Heart right ventricle (tissue), 16 donors: ENCODE measurements around the gene YAP1. TPM values are rescaled to one million over a fixed set of nuclear protein-coding genes. Genes with fewer than 3 reads are reported as not detected.

Experiments used
- ATAC-seq, 8 donors: fragments of 200-7000 bp; cut with Tn5 transposase; one replicate each; pipeline ENCODE4 v1.9.1; 2020; ENCODE audit warnings: mild to moderate bottlenecking in 8 of 8, moderate library complexity in 8 of 8, moderate number of reproducible peaks in 1 of 8
- DNase-seq, 2 donors: peaks; one replicate each; pipeline ENCODE4 v3.0.0-alpha.2; 2020
- H3K27ac ChIP-seq, 10 donors: fragments of 200-600 bp; sonication (generic) in 2 of 10; one replicate each; pipeline versions ENCODE4 v1.5.0 to v1.8.0; 2020 to 2022; ENCODE audit warnings: mild to moderate bottlenecking in 3 of 10
- H3K27me3 ChIP-seq, 7 donors: fragments of 200-600 bp; one replicate each; pipeline ENCODE4 v1.8.0; 2021 to 2022; ENCODE audit warnings: mild to moderate bottlenecking in 2 of 7
- H3K36me3 ChIP-seq, 9 donors: fragments of 200-600 bp; sonication (generic) in 1 of 9; one replicate each; pipeline versions ENCODE4 v1.5.0 to v1.8.0; 2020 to 2022; ENCODE audit warnings: mild to moderate bottlenecking in 2 of 9
- H3K4me1 ChIP-seq, 9 donors: fragments of 200-600 bp; sonication (generic) in 1 of 9; one replicate each; pipeline versions ENCODE4 v1.5.0 to v1.8.0; 2020 to 2022; ENCODE audit warnings: mild to moderate bottlenecking in 4 of 9
- H3K4me3 ChIP-seq, 10 donors: fragments of 200-600 bp; sonication (generic) in 2 of 10; one replicate each; pipeline versions ENCODE4 v1.5.0 to v1.8.0; 2020 to 2022; ENCODE audit warnings: mild to moderate bottlenecking in 7 of 10, moderate library complexity in 2 of 10
- H3K9me3 ChIP-seq, 11 donors: fragments of 200-600 bp in 10 of 11; sonication (generic) in 2 of 11; one replicate each; pipeline versions ENCODE4 v1.5.0 to v1.8.0; 2013 to 2022; ENCODE audit warnings: mild to moderate bottlenecking in 2 of 11, control low read depth in 1 of 11, moderate library complexity in 1 of 11
- WGBS, 2 donors: extraction: QIAGEN DNeasy Blood & Tissue Kit; methylation state at CpG; one replicate each; pipeline ENCODE4 v1.1.7; 2013; ENCODE audit warnings: inconsistent platforms in 1 of 2; 5-methylcytosine and 5-hydroxymethylcytosine counted together
- intact Hi-C, 10 donors: fragments of 100-400 bp; cut with DNase I; formaldehyde crosslinking; loops; one replicate each; pipeline versions ENCODE4 v1.11.1 to v1.14.2; 2022
- long read RNA-seq, 3 donors: library from polyadenylated mRNA; unstranded; transcript quantifications; one replicate each; pipeline ENCODE4 v2.0.0, GENCODE V29; 2020 to 2021
- polyA plus RNA-seq, 2 donors: library from polyadenylated mRNA; stranded (reverse); fragments of 200-250 nt; gene quantifications; one replicate each; pipeline ENCODE4 v1.2.3, GENCODE V29; 2013
- total RNA-seq, 10 donors: library from RNA; stranded (reverse); fragmentation: NEBNext Ultra II Directional in 3 of 10; extraction: Animal tissue kit (Norgen Biotek cat#: 25700) in 3 of 10; gene quantifications; one replicate each; pipeline versions ENCODE4 v1.2.1 to v1.2.4, GENCODE V29; 2021 to 2023
- TF ChIP-seq, protein P1 (sequence below), 9 donors: fragments of 200-600 bp; sonication (generic) in 2 of 9; IDR thresholded peaks; one replicate each; pipeline versions ENCODE4 v1.5.0 to v1.8.0; 2021 to 2022; ENCODE audit warnings: antibody characterized with exemption in 9 of 9, mild to moderate bottlenecking in 5 of 9, moderate library complexity in 1 of 9
- donor health status: Arrhythmogenic right ventricular cardiomyopathy.
- donor health status: ischemic (EF 13 %, LVEDD 7.1; RV severe dilation, severe dysfunction).
- donor health status: healthy with polysubstance abuse.
- donor health status: DM: no; HTN: yes; CAD: no.
- donor health status: DM: no; HTN: no; CAD: no.
- donor health status: ischemic (EF 25% LVEDD 6.9; RV normal size, moderate dysfunction).
- donor health status: ischemic (EF 25% LVEDD 5.7; RV mildly dilated, moderate dysfunction).
- donor health status: healthy.
- donor health status: DM: yes; HTN: yes; CAD: no.
- donor health status: Ischemic cardiomyopathy.
- donor health status: ischemic (EF 35%, LVEDD 5.7; RV mildly dilated, moderate dysfunction).
- donor health status: nonischemic (EF 11% LVEDD 7.7; RV severe dilation, severe dysfunction).
- donor health status: DM: yes; HTN: yes; CAD: no.
- donor health status: PGD.
- donor health status: ischemic (EF 29% LVEDD 5.4; RV normal size, mild dysfunction).
- donor health status: nonischemic (EF 23%, LVEDD 6.1; RV moderate dilation, normal function).

Gene YAP1
- total RNA-seq, result 10 to 100 TPM; 56.5 to 91.3 (median 68.7) TPM
- polyA plus RNA-seq, result 10 to 100 TPM; 15.7 to 19.8 TPM
- long read RNA-seq, donor 1, full-length matches to known transcripts, result 13 of 30 reads
- long read RNA-seq, donor 1, partial matches to known transcripts, result 3 of 30 reads
- long read RNA-seq, donor 1, other reads (novel, unspliced or antisense), result 14 of 30 reads
- long read RNA-seq, donor 2, full-length matches to known transcripts, result 9 of 20 reads
- long read RNA-seq, donor 2, partial matches to known transcripts, result 1 of 20 reads
- long read RNA-seq, donor 2, other reads (novel, unspliced or antisense), result 10 of 20 reads
- long read RNA-seq, donor 3, full-length matches to known transcripts, result 41 of 60 reads
- long read RNA-seq, donor 3, partial matches to known transcripts, result 4 of 60 reads
- long read RNA-seq, donor 3, other reads (novel, unspliced or antisense), result 15 of 60 reads

DNA sequence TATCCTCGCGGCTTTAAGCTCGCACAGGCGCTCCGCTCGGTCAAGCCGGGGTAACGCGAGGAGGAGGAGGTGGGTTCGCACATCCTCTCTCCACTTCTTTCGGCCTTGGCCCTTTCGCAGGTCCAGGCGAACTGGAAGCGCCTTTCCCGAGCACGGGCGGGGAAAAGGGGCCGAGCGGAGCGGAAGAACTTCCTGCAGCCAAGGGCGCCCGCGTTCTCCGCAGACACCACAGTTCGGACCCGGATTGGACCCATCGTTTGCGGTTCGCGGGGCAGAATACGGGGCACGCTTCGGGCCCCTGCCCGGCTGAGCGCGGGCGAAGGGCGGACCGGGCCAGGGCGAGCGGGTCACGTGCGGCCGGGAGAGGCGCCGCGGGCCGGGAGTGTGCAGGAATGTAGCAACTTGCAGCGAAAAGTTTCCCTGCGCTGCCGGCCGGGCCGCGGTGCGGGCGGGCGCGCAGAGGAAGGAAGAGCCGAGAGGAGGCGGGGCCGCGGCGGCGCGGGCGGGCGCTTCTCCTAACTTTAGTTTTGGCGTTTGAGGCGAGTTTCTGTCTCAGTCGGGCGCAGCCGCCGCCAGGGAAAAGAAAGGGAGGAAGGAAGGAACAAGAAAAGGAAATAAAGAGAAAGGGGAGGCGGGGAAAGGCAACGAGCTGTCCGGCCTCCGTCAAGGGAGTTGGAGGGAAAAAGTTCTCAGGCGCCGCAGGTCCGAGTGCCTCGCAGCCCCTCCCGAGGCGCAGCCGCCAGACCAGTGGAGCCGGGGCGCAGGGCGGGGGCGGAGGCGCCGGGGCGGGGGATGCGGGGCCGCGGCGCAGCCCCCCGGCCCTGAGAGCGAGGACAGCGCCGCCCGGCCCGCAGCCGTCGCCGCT, at the start of gene YAP1:
YAP1 (plus strand) TSS at position 552 of the 865 bp plus-strand sequence. CDS start 402 bp downstream, outside the sequence.
- DNase-seq, result peak; percentile 91
- intact Hi-C loops, result loop anchor here in 6 of 10 donors (2.0 to 10.0 kb wide), 10 partner anchors 37 to 165 kb away; partner anchors contain the start of gene CFAP300 (in 1 of the 6)
- Histone ChIP-seq H3K9me3 (no peaks in the 10 kb centered on the region), H3K4me1 (peaks cover 0 to 39% (median 28%) of the 10 kb centered on the region in 9 donors), H3K4me3 (peak within 1 kb of the TSS; percentile 74 to 98 (median 89)), H3K27ac (peak within 1 kb of the TSS; percentile 94 to 99 (median 98)), H3K27me3 (peaks cover 0 to 74% (median 0%) of the 10 kb centered on the region in 7 donors), H3K36me3 (peaks cover 0 to 12% (median 0%) of the 10 kb centered on the region in 9 donors)
- WGBS, 2 donors, result 0 to 1% methylated on average over 91 to 104 of the region's 104 CpGs
- TF ChIP-seq, protein P1, sequence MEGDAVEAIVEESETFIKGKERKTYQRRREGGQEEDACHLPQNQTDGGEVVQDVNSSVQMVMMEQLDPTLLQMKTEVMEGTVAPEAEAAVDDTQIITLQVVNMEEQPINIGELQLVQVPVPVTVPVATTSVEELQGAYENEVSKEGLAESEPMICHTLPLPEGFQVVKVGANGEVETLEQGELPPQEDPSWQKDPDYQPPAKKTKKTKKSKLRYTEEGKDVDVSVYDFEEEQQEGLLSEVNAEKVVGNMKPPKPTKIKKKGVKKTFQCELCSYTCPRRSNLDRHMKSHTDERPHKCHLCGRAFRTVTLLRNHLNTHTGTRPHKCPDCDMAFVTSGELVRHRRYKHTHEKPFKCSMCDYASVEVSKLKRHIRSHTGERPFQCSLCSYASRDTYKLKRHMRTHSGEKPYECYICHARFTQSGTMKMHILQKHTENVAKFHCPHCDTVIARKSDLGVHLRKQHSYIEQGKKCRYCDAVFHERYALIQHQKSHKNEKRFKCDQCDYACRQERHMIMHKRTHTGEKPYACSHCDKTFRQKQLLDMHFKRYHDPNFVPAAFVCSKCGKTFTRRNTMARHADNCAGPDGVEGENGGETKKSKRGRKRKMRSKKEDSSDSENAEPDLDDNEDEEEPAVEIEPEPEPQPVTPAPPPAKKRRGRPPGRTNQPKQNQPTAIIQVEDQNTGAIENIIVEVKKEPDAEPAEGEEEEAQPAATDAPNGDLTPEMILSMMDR (IDR thresholded peaks at IDR 0.05), result peak in 2 of 9 donors; percentile 3 to 12
- ATAC-seq, result peak; percentile 85 to 93 (median 90)

DNA sequence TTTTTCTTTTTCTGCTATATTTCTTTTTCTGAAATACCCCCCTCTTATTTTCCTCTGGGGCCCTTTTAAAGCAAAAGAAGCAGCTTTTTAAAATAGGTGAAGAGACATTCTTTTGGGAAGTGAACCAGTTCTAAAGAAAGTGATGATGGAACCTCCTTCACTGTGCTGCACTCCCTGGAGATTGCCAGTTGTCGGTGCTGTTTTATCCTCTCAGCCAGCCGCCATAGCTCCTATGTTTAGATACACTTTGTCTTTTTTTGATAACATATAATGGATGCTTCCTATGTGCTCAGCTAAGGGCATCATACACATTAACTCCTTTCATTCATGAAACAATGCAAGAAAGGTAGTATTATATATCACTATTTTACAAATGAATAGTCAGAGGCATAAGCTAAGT, 49.0 kb upstream of the YAP1 start:
- 12 to 15% methylated on average over 2 of the region's 2 CpGs for WGBS, 2 donors
- TF ChIP-seq, protein P1 (IDR thresholded peaks at IDR 0.05), result peak in 7 of 9 donors; percentile 29 to 61 (median 41)
- Histone ChIP-seq H3K36me3 (no peaks in the 10 kb centered on the region), H3K27ac (no peak overlapping the region), H3K4me3 (no peak overlapping the region), H3K9me3 (no peaks in the 10 kb centered on the region), H3K27me3 (peaks cover 0 to 2% (median 0%) of the 10 kb centered on the region in 7 donors), H3K4me1 (no peaks in the 10 kb centered on the region)
- DNase-seq (no peak), ATAC-seq (peak in 2 of 8 donors; percentile 50 to 64)
- intact Hi-C loops, result loop anchor here in 1 of 10 donors (10.0 kb wide), 1 partner anchor 204 kb away; no protein-coding TSS in a partner anchor

DNA sequence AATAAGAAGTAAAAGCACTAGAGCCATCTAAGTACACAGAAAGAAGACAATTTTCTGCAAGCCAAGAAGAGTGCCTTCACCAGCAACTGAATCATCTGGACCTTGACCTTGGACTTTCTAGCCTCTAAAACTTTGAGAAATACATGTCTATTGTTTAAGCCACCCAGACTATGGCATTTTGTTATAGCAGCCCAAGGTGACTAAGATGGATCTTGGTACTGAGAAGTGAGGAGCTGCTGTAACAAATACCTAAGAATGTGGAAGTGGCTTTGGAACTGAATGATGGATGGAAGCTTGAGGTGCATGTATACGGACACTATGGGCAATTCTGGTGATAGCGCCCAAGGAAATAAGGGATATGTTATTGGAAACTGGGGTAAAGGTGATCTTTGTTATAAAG, 48.1 kb upstream of the YAP1 start:
- Histone ChIP-seq H3K27me3 (peaks cover 0 to 2% (median 0%) of the 10 kb centered on the region in 7 donors), H3K27ac (no peak overlapping the region), H3K36me3 (no peaks in the 10 kb centered on the region), H3K4me3 (no peak overlapping the region), H3K9me3 (no peaks in the 10 kb centered on the region), H3K4me1 (no peaks in the 10 kb centered on the region)
- intact Hi-C loops, result loop anchor here in 1 of 10 donors (10.0 kb wide), 1 partner anchor 203 kb away; no protein-coding TSS in a partner anchor
- ATAC-seq, result no peak
- WGBS, 2 donors, result 97 to 98% methylated on average over 2 of the region's 2 CpGs
- TF ChIP-seq, protein P1 (IDR thresholded peaks at IDR 0.05), result no peak
- DNase-seq, result no peak

DNA sequence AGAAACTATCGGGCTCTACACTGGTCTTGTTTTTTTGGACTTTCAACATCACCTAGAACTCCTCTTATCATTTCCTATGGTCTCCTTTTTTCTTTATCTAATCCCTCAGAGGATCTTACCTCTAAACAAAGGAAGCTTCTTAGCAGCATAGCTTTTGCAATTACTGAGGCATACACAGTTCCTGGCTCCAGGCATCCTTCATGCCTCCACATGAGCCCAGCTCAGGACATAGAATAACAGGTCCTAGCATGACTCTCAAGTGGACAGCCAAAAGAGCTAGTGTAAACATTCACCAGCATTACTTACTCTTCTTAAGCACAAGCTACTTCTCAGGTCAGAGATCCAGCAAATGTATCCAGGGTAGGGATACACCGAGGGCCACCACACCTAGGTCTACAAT, 45.9 kb upstream of the YAP1 start:
- no peaks in the 10 kb centered on the region for H3K36me3 ChIP-seq
- ATAC-seq (no peak), DNase-seq (no peak)
- TF ChIP-seq, protein P1 (IDR thresholded peaks at IDR 0.05), result no peak
- no peaks in the 10 kb centered on the region for H3K9me3 ChIP-seq
- no peaks in the 10 kb centered on the region for H3K4me1 ChIP-seq
- H3K27ac ChIP-seq, result no peak overlapping the region
- WGBS, 2 donors, result 94 to 95% methylated on average over 2 of the region's 2 CpGs
- no peak overlapping the region for H3K4me3 ChIP-seq
- intact Hi-C loops, result loop anchor here in 1 of 10 donors (10.0 kb wide), 1 partner anchor 200 kb away; no protein-coding TSS in a partner anchor
- peaks cover 0 to 2% (median 0%) of the 10 kb centered on the region in 7 donors for H3K27me3 ChIP-seq
